Midbrain (tissue), 1 donor: ENCODE measurements around the gene MAG.
A peak's percentile ranks its signal among the peaks of the same experiment; 100 is the strongest.

ENCODE experiments used
- DNase-seq: peaks from one replicate; lab custom pipeline; 2025; lab: John Stamatoyannopoulos, UW

Gene MAG, protein sequence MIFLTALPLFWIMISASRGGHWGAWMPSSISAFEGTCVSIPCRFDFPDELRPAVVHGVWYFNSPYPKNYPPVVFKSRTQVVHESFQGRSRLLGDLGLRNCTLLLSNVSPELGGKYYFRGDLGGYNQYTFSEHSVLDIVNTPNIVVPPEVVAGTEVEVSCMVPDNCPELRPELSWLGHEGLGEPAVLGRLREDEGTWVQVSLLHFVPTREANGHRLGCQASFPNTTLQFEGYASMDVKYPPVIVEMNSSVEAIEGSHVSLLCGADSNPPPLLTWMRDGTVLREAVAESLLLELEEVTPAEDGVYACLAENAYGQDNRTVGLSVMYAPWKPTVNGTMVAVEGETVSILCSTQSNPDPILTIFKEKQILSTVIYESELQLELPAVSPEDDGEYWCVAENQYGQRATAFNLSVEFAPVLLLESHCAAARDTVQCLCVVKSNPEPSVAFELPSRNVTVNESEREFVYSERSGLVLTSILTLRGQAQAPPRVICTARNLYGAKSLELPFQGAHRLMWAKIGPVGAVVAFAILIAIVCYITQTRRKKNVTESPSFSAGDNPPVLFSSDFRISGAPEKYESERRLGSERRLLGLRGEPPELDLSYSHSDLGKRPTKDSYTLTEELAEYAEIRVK

DNA sequence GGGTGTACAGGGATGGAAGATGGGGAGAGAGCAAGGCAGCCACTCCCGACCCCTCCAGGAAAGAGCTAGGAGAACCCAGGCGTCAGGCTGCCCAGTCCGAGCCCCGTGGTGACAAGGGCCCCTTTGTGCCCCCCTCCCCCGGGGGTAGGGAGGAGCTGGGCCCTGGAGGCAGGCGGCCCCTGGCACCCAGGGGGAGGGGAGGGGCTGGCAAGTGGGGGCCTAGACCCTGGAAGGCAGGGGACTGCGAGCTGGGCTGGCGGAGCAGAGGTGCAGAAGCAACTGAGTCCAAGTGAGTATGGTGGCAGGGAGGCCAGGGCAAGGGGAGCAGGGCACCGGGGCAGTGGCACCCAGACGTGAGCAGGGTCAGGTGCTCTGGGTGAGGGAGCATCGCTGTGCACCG lies at the start of gene MAG:
Gene MAG (plus strand): TSS at position 246 of the 400 bp plus-strand sequence. CDS start 3,248 bp downstream, outside the sequence.
- DNase-seq: peak; percentile 91

- no peak for DNase-seq
These were observed 45.4 kb upstream of the MAG start for GRCh38 chr19:35246466-35247092.

- DNase-seq: no peak
These were observed 44.2 kb upstream of the MAG start for GRCh38 chr19:35247526-35248309.

- no peak for DNase-seq
These were observed 43.4 kb upstream of the MAG start, which contains the start of gene LSR for GRCh38 chr19:35248310-35249145. TSS of gene LSR (plus strand) at chr19:35249002. CDS start at chr19:35249023, 21 bp downstream.

DNA sequence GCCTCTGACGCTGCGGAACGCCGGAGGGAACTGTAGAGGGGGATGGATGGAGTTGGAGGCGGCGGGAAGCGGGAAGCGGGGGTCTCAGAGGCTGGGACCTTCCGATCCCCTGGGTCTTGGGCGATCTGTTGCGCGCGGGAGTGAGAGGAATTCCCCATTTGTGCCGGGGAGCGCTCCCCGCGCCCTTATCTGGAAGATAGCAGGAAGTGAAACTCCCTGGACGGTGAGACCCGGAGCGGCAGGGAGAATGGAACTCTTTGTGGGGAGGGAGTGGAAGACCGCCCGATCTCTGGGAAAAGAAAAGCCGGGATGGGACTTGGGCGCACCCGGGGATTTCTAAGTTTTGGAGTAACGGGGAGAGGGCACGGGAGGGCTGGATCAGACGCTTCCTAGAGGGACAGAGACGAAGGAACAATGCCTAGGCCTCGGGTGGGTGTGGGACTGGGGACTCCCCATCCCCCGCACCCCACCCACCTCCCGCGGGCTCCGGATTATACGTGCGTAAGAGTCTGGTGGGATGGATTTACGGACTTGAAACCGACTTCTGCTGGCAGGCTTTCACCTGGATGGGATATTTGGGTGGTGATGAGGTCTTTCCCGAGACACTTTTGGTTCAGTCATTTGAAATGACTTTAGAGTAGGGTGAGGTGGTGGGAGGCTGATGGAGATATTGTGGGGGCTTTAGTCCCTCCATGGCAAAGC lies 42.7 kb upstream of the MAG start:
- DNase-seq: no peak

GRCh38 chr19:35249848-35250711 lies 41.9 kb upstream of the MAG start:
- no peak for DNase-seq

- no peak for DNase-seq
These were observed 40.5 kb upstream of the MAG start for GRCh38 chr19:35251456-35251855.

GRCh38 chr19:35253316-35254286 lies 38.4 kb upstream of the MAG start:
- no peak for DNase-seq

GRCh38 chr19:35254341-35255297 lies 37.3 kb upstream of the MAG start:
- no peak for DNase-seq

DNA sequence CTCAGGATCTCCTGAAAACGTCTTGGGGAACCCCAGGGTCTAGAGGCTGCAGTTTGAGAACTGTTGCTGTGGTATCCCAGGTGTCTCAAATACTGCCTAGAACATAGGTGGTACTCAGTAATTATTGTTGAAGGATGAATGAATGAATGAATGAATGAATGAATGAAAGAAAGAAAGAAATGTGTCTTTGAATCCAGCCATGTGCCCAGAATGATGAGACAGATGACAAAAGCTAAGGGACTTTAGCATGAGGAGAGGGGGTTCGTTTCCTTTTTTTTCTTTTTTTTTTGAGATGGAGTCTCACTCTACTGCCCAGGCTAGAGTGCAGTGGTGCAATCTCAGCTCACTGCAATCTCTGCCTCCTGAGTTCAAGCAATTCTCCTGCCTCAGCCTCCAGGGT lies 35.4 kb upstream of the MAG start:
- DNase-seq: no peak

- no peak for DNase-seq
These were observed 34.9 kb upstream of the MAG start for GRCh38 chr19:35257113-35257461.

DNA sequence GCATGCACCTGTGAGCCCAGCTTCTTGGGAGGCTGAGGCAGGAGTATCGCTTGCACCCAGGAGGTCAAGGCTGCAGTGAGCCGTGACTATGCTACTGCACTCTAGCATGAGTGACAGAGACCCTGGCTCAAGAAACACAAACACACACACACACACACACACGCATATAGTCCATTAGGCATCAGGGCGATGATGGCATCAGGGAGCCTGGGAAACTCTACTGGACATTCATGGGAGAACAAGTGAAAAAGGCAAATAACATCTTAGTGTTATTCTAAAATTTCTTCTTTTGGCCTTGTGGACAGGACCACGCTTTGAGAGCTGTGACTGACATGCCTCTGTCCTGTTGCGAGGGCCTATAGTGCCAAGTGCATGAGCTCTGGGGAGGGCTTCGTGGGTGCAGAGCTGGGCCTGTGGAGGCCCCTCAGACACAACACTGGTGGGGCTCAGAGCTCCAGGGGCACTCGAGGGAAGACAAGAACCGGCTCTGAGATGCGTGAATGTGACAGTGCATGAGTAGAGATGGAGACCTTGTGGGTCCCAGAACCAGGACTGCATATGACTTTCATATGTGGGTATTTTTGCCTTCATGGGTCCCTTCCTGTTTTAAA lies 31.2 kb upstream of the MAG start:
- no peak for DNase-seq

GRCh38 chr19:35261356-35262100 lies 30.4 kb upstream of the MAG start:
- DNase-seq: no peak

GRCh38 chr19:35262101-35262761 lies 29.7 kb upstream of the MAG start:
- no peak for DNase-seq

DNA sequence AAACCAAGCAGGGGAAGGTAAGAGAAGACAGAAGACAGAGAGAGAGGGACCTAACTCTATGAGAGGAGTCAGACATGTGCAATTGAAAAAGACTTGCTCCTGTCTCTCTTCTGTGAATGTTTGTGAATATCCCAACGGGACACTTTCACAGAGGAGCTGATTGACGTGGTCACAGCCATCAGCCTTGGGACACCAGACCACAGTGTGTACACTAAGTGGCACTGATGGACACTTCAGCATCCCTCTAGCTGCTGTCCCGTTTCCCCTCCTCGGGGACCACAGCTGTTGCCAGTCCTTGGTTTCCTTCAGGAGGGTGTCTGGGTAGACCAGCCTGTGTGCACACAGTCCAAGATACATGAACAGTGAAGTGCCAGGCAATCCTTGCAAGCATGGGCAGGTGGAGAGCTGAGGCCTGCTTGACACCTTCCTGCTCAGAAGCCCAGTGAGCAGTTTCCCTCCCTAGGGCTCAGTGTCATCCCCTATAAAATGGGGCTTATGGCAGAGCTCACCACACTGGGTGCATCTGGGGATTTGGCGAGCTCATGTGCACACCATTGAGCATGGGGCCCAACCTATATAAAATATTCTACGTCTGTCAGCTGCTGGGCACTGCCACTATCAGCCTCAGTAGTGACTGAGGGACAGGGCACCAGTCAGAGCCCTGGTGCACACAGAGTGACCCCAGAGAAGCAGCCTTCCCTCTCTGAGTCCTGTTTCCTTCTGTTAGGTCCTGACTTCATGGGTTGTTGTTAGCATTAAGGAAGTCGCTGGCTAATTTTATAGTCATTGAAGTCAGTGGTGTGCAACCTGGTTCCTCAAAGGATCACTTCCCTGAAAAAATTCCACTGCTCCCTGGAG lies 27.5 kb upstream of the MAG start:
- no peak for DNase-seq
